H9 (cell line): Measurements from ENCODE around the gene AMBRA1. TPM values are rescaled to one million over a fixed set of nuclear protein-coding genes. Genes with fewer than 3 reads are reported as not detected.

ENCODE experiments used
- DNase-seq: peaks from one replicate; pipeline ENCODE4 v3.0.0-alpha.2; 2017
- H2AFZ ChIP-seq: one replicate; pipeline ENCODE4 v1.6.1; 2013; ENCODE audit warnings: mild to moderate bottlenecking, low read length, control low read depth, moderate library complexity
- H2AK5ac ChIP-seq: 2 replicates; pipeline ENCODE4 v1.6.1; 2013; ENCODE audit warnings: low read length, control low read depth, mixed read lengths; ENCODE audit not compliant: insufficient read length
- H2BK120ac ChIP-seq: one replicate; pipeline ENCODE4 v1.6.1; 2013; ENCODE audit warnings: low read depth, mild to moderate bottlenecking, low read length, control low read depth, inconsistent platforms; ENCODE audit not compliant: poor library complexity, severe bottlenecking
- H2BK12ac ChIP-seq: 2 replicates; pipeline ENCODE4 v1.6.1; 2013; ENCODE audit warnings: low read length, control low read depth, mixed read lengths, low read depth; ENCODE audit not compliant: insufficient read length
- H2BK15ac ChIP-seq: 2 replicates; pipeline ENCODE4 v1.6.1; 2013; ENCODE audit warnings: low read depth, low read length, control low read depth
- H2BK20ac ChIP-seq: one replicate; pipeline ENCODE4 v1.6.1; 2013; ENCODE audit warnings: low read depth, mild to moderate bottlenecking, low read length, control low read depth, inconsistent platforms; ENCODE audit not compliant: poor library complexity, severe bottlenecking
- H2BK5ac ChIP-seq: 2 replicates; pipeline ENCODE4 v1.6.1; 2013; ENCODE audit warnings: low read length, control low read depth, mixed read lengths; ENCODE audit not compliant: insufficient read length
- H3K14ac ChIP-seq: 2 replicates; pipeline ENCODE4 v1.6.1; 2013; ENCODE audit warnings: low read length, control low read depth; ENCODE audit not compliant: insufficient read depth
- H3K18ac ChIP-seq: 2 replicates; pipeline ENCODE4 v1.6.1; 2013; ENCODE audit warnings: low read depth, mild to moderate bottlenecking, mixed read lengths, low read length, control low read depth; ENCODE audit not compliant: insufficient read length
- H3K23ac ChIP-seq: 2 replicates; pipeline ENCODE4 v1.6.1; 2013; ENCODE audit warnings: low read length, control low read depth, mixed read lengths, low read depth; ENCODE audit not compliant: insufficient read length
- H3K23me2 ChIP-seq: 2 replicates; pipeline ENCODE4 v1.6.1; 2013; ENCODE audit warnings: low read depth, mild to moderate bottlenecking, mixed read lengths, low read length, control low read depth; ENCODE audit not compliant: insufficient read length, poor library complexity, severe bottlenecking
- H3K27ac ChIP-seq: 2 replicates; pipeline ENCODE4 v1.5.1; 2013; ENCODE audit warnings: low read length, control low read depth, mixed read lengths, low read depth; ENCODE audit not compliant: insufficient read length
- H3K27me3 ChIP-seq: 2 replicates; pipeline ENCODE4 v1.6.1; 2013; ENCODE audit warnings: low read length, control low read depth, inconsistent platforms; ENCODE audit not compliant: insufficient read depth
- H3K4ac ChIP-seq: 2 replicates; pipeline ENCODE4 v1.6.1; 2013; ENCODE audit warnings: low read depth, mild to moderate bottlenecking, control low read depth, inconsistent platforms, low read length, moderate library complexity
- H3K4me1 ChIP-seq: 2 replicates; pipeline ENCODE4 v1.6.1; 2013; ENCODE audit warnings: low read length, control low read depth, inconsistent platforms; ENCODE audit not compliant: insufficient read depth
- H3K4me2 ChIP-seq: 2 replicates; pipeline ENCODE4 v1.6.1; 2013; ENCODE audit warnings: low read length, control low read depth, mixed read lengths; ENCODE audit not compliant: insufficient read length, insufficient read depth
- H3K56ac ChIP-seq: 2 replicates; pipeline ENCODE4 v1.6.1; 2013; ENCODE audit warnings: low read depth, mild to moderate bottlenecking, mixed read lengths, low read length, control low read depth; ENCODE audit not compliant: insufficient read length
- H3K79me1 ChIP-seq: 2 replicates; pipeline ENCODE4 v1.6.1; 2013; ENCODE audit warnings: low read depth, mild to moderate bottlenecking, moderate library complexity, low read length, control low read depth, inconsistent platforms; ENCODE audit not compliant: insufficient read depth, poor library complexity, severe bottlenecking
- H3K79me2 ChIP-seq: 2 replicates; pipeline ENCODE4 v1.6.1; 2013; ENCODE audit warnings: low read length, control low read depth, inconsistent platforms; ENCODE audit not compliant: insufficient read depth
- H3K9ac ChIP-seq: 2 replicates; pipeline ENCODE4 v1.6.1; 2013; ENCODE audit warnings: low read length, control low read depth, mixed read lengths; ENCODE audit not compliant: insufficient read length; ENCODE audit errors: extremely low read depth
- H3K9me3 ChIP-seq: one replicate; pipeline ENCODE4 v1.6.1; 2013; ENCODE audit warnings: low read depth, low read length, inconsistent platforms; ENCODE audit not compliant: control insufficient read depth
- H3T11ph ChIP-seq: one replicate; pipeline ENCODE4 v1.6.1; 2013; ENCODE audit warnings: mild to moderate bottlenecking, low read length, control low read depth, inconsistent platforms
- H4K20me1 ChIP-seq: one replicate; pipeline ENCODE4 v1.6.1; 2013; ENCODE audit not compliant: control insufficient read depth, insufficient read length, insufficient read depth
- H4K5ac ChIP-seq: 2 replicates; pipeline ENCODE4 v1.6.1; 2013; ENCODE audit warnings: low read depth, mild to moderate bottlenecking, mixed read lengths, low read length, control low read depth; ENCODE audit not compliant: insufficient read length
- H4K8ac ChIP-seq: replicated peaks from 2 replicates; pipeline ENCODE4 v1.6.1; 2013; ENCODE audit warnings: low read length, control low read depth, mixed read lengths, low read depth; ENCODE audit not compliant: insufficient read length
- H4K91ac ChIP-seq: 2 replicates; pipeline ENCODE4 v1.6.1; 2013; ENCODE audit warnings: low read depth, mild to moderate bottlenecking, moderate library complexity, mixed read lengths, low read length, control low read depth; ENCODE audit not compliant: insufficient read length
- H3K27ac Mint-ChIP-seq, 3 experiments: 2 replicates in 2 of 3; 3 replicates in 1 of 3; pipeline ENCODE4 v1.8.0; 2020 to 2021; ENCODE audit warnings: mixed read lengths in 3 of 3, mild to moderate bottlenecking in 1 of 3, moderate library complexity in 1 of 3
- H3K27me3 Mint-ChIP-seq: 2 replicates; pipeline ENCODE4 v1.8.0; 2021; ENCODE audit warnings: low read depth, mild to moderate bottlenecking, moderate library complexity, mixed read lengths
- H3K36me3 Mint-ChIP-seq, 3 experiments: 2 replicates in 2 of 3; 3 replicates in 1 of 3; pipeline ENCODE4 v1.8.0; 2020 to 2021; ENCODE audit warnings: low read depth in 3 of 3, mixed read lengths in 3 of 3; ENCODE audit not compliant: insufficient read depth in 1 of 3
- H3K4me1 Mint-ChIP-seq, 2 experiments: 2 replicates each; pipeline ENCODE4 v1.8.0; 2020; ENCODE audit warnings: mixed read lengths in 2 of 2
- H3K4me3 Mint-ChIP-seq, 2 experiments: 2 replicates in 1 of 2; 3 replicates in 1 of 2; pipeline ENCODE4 v1.8.0; 2020 to 2021; ENCODE audit warnings: mild to moderate bottlenecking in 2 of 2, mixed read lengths in 2 of 2, moderate library complexity in 1 of 2
- H3K9me3 Mint-ChIP-seq, 2 experiments: 2 replicates in 1 of 2; 3 replicates in 1 of 2; pipeline ENCODE4 v1.8.0; 2020; ENCODE audit warnings: mild to moderate bottlenecking in 2 of 2, mixed read lengths in 2 of 2, moderate library complexity in 1 of 2
- WGBS: extraction: QIAGEN DNeasy Blood & Tissue Kit; methylation state at CpG from one replicate; pipeline ENCODE4 v1.1.7; 2013; ENCODE audit warnings: missing lambda C conversion rate, low lambda C conversion rate, mixed read lengths; ENCODE audit not compliant: insufficient read length; ENCODE audit errors: extremely low coverage; 5-methylcytosine and 5-hydroxymethylcytosine counted together
- total RNA-seq: library from RNA; stranded (reverse); gene quantifications from 2 replicates; pipeline ENCODE4 v1.2.1, GENCODE V29; 2021
- TF ChIP-seq, protein P1 (sequence below): fragments of 200-600 bp; sonication (generic); conservative IDR thresholded peaks from 3 replicates; pipeline ENCODE4 v1.8.0; 2021; ENCODE audit warnings: antibody characterized with exemption, mild to moderate bottlenecking

The AMBRA1 gene
- total RNA-seq, 1 experiment from 2014 or later: 37.5 TPM

DNA sequence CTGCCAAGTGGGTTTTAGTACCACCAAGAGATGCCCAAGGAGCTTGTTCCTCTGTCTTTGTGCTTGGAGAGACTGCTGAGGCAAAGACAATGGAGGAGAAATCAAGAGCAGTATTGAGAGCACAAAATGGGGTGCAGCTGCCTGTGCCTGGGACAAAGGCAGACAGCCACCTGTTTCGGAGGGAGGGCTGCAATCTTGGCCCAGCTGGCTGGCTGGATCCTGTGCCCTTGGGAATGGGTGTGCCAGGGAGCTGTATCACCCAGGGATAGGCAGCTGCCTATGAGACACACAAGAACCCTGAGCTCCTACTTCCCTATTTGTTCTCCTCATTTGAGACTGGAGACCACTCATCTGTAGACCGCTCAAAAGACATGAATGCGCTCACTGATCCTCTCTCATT lies 178.9 kb downstream of the AMBRA1 start:
- H3K56ac ChIP-seq: no peak overlapping the region
- H4K91ac ChIP-seq: no peak overlapping the region
- Mint-ChIP-seq H3K9me3 (no peaks in the 10 kb centered on the region), H3K4me1 (peaks cover 10 to 37% of the 10 kb centered on the region in 2 experiments), H3K27ac (peak overlapping the region in 1 of 3 experiments; percentile 65; a peak in 2 of 7 replicates), H3K4me3 (no peak overlapping the region), H3K27me3 (no peaks in the 10 kb centered on the region), H3K36me3 (peaks cover 12 to 42% (median 21%) of the 10 kb centered on the region in 3 experiments)
- TF ChIP-seq, protein P1, sequence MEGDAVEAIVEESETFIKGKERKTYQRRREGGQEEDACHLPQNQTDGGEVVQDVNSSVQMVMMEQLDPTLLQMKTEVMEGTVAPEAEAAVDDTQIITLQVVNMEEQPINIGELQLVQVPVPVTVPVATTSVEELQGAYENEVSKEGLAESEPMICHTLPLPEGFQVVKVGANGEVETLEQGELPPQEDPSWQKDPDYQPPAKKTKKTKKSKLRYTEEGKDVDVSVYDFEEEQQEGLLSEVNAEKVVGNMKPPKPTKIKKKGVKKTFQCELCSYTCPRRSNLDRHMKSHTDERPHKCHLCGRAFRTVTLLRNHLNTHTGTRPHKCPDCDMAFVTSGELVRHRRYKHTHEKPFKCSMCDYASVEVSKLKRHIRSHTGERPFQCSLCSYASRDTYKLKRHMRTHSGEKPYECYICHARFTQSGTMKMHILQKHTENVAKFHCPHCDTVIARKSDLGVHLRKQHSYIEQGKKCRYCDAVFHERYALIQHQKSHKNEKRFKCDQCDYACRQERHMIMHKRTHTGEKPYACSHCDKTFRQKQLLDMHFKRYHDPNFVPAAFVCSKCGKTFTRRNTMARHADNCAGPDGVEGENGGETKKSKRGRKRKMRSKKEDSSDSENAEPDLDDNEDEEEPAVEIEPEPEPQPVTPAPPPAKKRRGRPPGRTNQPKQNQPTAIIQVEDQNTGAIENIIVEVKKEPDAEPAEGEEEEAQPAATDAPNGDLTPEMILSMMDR: no peak
- H2BK120ac ChIP-seq: no peak overlapping the region
- no peaks in the 10 kb centered on the region for H3K27me3 ChIP-seq
- H3K9ac ChIP-seq: no peak overlapping the region
- no peak overlapping the region for H2BK12ac ChIP-seq
- H4K5ac ChIP-seq: no peak overlapping the region
- WGBS: no CpG with 5 or more reads among the region's 3 CpGs
- no peak overlapping the region for H2BK15ac ChIP-seq
- no peaks in the 10 kb centered on the region for H3K9me3 ChIP-seq
- no peaks in the 10 kb centered on the region for H4K20me1 ChIP-seq
- H3K23ac ChIP-seq: no peak overlapping the region
- no peaks in the 10 kb centered on the region for H3K79me2 ChIP-seq
- no peak overlapping the region for H2BK5ac ChIP-seq
- no peak overlapping the region for H2BK20ac ChIP-seq
- H3K18ac ChIP-seq: no peak overlapping the region
- H3K14ac ChIP-seq: no peak overlapping the region
- no peak overlapping the region for H4K8ac ChIP-seq
- H2AK5ac ChIP-seq: no peak overlapping the region
- no peaks in the 10 kb centered on the region for H3K4me1 ChIP-seq
- H3K4me2 ChIP-seq: no peak overlapping the region
- no peak overlapping the region for H3K4ac ChIP-seq
- no peaks in the 10 kb centered on the region for H3K79me1 ChIP-seq
- no peak overlapping the region for H3K27ac ChIP-seq
- no peaks in the 10 kb centered on the region for H3K23me2 ChIP-seq
- H2AFZ ChIP-seq: no peak overlapping the region
- DNase-seq: no peak
- H3T11ph ChIP-seq: no peak overlapping the region
